ENCODE results near the gene MEST.
"Not testable (repeated sequence)": the region's sequence is repeated elsewhere in the genome, so short reads cannot be mapped to it uniquely, and the experiment has no call there.

Gene MEST

DNA sequence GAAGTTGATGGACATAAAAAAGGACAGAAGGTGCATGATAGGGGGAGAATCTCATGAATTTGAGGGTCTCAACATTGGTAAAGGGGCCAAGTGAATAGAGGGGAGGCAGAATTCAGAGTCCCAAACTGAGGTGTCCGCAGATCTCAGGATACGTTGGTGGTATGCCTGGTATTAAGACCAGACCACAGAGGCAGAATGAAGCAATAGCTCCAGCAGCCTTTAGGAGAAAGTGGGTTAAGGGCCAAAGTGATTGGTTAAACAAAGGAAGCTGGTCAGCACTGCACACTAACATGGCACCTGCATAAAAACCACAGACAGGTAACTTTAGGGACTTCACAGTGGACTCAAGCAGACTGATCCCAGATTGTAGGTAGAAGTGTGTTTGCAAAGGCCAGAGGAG is 37.5 kb downstream of the MEST start:
- TF ChIP-seq, protein P1, sequence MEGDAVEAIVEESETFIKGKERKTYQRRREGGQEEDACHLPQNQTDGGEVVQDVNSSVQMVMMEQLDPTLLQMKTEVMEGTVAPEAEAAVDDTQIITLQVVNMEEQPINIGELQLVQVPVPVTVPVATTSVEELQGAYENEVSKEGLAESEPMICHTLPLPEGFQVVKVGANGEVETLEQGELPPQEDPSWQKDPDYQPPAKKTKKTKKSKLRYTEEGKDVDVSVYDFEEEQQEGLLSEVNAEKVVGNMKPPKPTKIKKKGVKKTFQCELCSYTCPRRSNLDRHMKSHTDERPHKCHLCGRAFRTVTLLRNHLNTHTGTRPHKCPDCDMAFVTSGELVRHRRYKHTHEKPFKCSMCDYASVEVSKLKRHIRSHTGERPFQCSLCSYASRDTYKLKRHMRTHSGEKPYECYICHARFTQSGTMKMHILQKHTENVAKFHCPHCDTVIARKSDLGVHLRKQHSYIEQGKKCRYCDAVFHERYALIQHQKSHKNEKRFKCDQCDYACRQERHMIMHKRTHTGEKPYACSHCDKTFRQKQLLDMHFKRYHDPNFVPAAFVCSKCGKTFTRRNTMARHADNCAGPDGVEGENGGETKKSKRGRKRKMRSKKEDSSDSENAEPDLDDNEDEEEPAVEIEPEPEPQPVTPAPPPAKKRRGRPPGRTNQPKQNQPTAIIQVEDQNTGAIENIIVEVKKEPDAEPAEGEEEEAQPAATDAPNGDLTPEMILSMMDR (IDR thresholded peaks at IDR 0.05; ENCODE audit: extremely low read depth, missing control alignments) = no peak
- no peak for DNase-seq (ENCODE audit: low spot score)

DNA sequence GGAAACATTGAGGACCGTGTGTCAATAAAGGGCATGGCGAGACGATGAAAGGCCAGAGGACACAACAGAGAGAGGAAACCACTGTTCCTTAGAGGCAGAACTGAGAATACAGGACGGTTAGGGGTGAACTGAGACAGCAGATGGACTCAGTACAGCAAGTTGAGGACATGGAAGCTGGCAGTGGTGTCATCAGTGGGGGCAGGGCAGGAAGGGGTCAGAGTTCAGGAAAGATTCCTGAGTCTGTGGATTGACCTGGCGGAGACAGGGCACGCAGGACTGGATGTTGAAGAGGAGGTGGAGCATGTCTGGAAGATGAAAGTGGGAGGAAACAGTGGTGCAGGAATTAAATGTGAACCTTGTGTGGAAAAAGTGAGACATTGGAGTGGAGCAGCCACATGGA is 46.0 kb downstream of the MEST start:
- not testable (repeated sequence) for DNase-seq (ENCODE audit: low spot score)

DNA sequence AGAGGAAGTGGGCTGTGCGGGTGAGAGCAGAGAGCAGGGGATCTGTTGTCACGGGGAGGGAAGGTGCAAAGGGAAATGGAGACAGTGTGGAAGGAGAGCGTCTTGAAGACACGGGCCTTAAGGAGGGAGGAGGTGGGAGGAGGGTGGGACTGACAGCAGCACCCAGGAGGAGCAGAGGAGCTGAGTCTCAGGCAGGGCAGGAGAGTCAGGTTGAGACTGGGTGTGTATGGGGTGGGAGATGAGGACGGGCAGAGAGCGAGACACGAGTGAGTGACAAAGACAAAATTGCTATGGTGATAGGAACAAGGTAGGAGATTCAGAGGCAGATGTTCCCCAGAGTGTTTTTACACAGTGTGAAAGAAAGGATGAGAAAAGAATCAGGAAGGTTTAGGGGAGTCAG is 49.4 kb downstream of the MEST start:
- DNase-seq (ENCODE audit: low spot score) = not testable (repeated sequence)

DNA sequence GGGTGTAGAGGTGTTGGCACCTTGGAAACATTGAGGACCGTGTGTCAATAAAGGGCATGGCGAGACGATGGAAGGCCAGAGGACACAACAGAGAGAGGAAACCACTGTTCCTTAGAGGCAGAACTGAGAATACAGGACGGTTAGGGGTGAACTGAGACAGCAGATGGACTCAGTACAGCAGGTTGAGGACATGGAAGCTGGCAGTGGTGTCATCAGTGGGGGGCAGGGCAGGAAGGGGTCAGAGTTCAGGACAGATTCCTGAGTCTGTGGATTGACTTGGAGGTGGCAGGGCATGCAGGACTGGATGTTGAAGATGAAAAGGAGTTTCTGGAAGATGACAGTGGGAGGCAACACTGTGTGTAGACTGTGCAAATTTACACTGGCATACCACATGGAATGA is 50.4 kb downstream of the MEST start:
- DNase-seq (ENCODE audit: low spot score) = not testable (repeated sequence)

DNA sequence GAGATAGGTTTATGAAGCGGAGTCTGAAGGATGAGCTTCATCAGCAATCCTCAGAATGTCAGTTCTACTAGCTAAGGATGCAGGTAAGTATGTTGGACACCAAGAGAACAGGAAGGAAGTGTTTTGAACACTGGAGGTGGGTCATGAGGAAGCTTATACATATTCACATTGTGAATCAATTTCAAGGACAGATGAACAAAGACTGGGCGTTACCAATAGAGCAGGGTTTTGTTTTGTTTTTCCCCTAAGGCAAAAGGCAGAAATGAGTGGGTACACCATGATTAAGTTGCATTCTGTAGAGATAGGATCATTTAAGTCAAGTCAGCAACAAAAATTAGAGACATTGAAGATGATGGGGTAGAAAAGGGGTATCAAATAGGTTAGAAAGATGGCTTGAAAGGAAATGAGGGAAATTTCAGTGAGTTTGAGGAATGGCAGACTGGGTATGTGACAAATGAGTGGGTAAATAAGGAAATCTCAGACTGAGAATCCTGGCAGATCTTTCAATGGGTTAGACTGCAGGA is 51.7 kb downstream of the MEST start:
- no peak for DNase-seq (ENCODE audit: low spot score)
- TF ChIP-seq, protein P1 (IDR thresholded peaks at IDR 0.05; ENCODE audit: extremely low read depth, missing control alignments) = no peak

DNA sequence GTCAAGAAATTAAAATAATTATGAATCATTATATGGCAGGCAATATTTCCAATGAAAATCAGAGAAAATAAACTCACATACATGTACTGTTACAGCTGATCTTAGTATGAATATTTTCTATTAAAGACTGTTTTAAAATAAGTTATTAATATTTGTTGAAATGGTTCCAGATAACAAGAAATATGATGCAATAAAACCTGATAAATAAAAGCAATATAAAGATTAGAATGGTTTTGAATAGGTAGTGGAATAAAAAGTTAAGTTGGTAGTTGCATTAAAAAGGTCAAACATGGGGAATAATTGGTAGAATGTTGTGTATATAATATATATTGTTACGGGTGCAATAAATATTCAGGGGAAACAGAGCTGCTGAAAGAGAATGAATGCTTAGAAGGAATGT is 52.5 kb downstream of the MEST start:
- TF ChIP-seq, protein P1 (IDR thresholded peaks at IDR 0.05; ENCODE audit: extremely low read depth, missing control alignments) = no peak
- no peak for DNase-seq (ENCODE audit: low spot score)

DNA sequence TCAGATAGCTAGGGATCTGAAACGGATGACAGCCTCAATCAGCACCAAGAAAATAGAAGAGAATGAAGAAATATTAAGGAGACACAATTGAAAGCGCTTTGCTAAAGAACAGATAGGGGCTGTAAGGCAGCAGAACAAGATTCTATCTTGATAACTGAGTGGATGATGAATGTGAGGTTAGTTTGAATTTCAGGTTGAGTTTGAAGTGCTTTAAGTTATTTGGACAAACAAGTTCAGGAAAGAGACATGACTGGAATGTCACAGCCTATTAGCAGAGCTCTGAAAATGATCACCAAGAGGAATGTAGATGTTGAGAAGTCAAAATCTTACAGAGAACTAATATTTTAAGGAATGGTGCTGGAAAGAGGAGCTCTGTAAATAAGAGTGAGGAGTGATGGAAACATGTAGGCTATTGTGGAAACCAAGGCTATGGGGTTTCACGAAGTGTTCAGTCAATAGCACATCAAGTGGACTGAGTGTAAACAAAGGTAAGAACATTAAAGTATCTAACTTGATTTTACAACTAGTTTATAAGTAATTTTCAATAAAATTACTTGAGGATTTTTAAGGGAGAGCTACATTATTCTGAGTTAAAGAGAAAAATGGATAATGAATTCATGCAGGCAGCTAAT is 61.6 kb downstream of the MEST start:
- TF ChIP-seq, protein P1 (IDR thresholded peaks at IDR 0.05; ENCODE audit: extremely low read depth, missing control alignments) = no peak
- no peak for DNase-seq (ENCODE audit: low spot score)

DNA sequence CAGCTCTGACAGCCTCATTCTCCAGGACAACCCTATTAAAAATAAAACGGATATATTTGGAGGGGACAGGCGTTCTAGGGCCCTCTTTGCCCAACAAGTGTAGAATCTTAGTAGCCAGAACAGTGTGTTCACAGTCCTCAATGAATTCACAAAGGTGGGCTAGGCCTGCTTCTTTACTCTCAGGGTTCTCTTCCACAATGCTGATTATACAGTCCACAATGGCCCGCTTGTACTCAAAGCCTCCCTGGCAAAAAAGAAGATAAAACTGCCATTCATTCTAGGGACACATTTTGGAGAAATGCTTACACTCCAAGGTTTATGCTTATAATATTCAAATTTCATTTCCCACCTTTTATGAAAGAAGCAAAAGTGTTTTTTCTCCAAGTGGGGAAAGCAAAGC is 62.6 kb downstream of the MEST start:
- no peak for DNase-seq (ENCODE audit: low spot score)
- TF ChIP-seq, protein P1 (IDR thresholded peaks at IDR 0.05; ENCODE audit: extremely low read depth, missing control alignments) = no peak

Measured in GM20000 (cell line).